ENCODE measurements around the gene KRT76. TPM values are rescaled to one million over a fixed set of nuclear protein-coding genes. Genes with fewer than 3 reads are reported as not detected.
"Not testable (repeated sequence)": the region's sequence is repeated elsewhere in the genome, so short reads cannot be mapped to it uniquely, and the experiment has no call there.

Gene KRT76
- total RNA-seq, 1 donor from 2014 or later, result not detected

GRCh38 chr12:52798003-52798670 is 21.0 kb upstream of the KRT76 start:
- no peak overlapping the region for H3K4me3 ChIP-seq (ENCODE audit: low read depth, low read length)
- no peaks in the 10 kb centered on the region for H3K36me3 ChIP-seq (ENCODE audit: control insufficient read depth, insufficient read depth, low read length)
- DNase-seq (ENCODE audit: low read depth) (peak; percentile 61), FAIRE-seq (no peak)
- H3K27me3 ChIP-seq (ENCODE audit: control insufficient read depth, insufficient read depth, low read length), result no peaks in the 10 kb centered on the region
- TF ChIP-seq CTCF (IDR thresholded peaks at IDR 0.05; ENCODE audit: insufficient read depth, low read length, severe bottlenecking), result no peak

- Histone ChIP-seq H3K36me3 (ENCODE audit: control insufficient read depth, insufficient read depth, low read length) (no peaks in the 10 kb centered on the region), H3K4me3 (ENCODE audit: low read depth, low read length) (no peak overlapping the region), H3K27me3 (ENCODE audit: control insufficient read depth, insufficient read depth, low read length) (peaks cover 1% of the 10 kb centered on the region)
- FAIRE-seq, result no peak
- DNase-seq (ENCODE audit: low read depth), result no peak
- no peak for TF ChIP-seq CTCF (IDR thresholded peaks at IDR 0.05; ENCODE audit: insufficient read depth, low read length, severe bottlenecking)
Observed at GRCh38 chr12:52797529-52797894, 20.4 kb upstream of the KRT76 start.

GRCh38 chr12:52796839-52797528 is 19.8 kb upstream of the KRT76 start:
- H3K36me3 ChIP-seq (ENCODE audit: control insufficient read depth, insufficient read depth, low read length), result no peaks in the 10 kb centered on the region
- no peak overlapping the region for H3K4me3 ChIP-seq (ENCODE audit: low read depth, low read length)
- no peak for DNase-seq (ENCODE audit: low read depth)
- peaks cover 1% of the 10 kb centered on the region for H3K27me3 ChIP-seq (ENCODE audit: control insufficient read depth, insufficient read depth, low read length)
- FAIRE-seq, result no peak
- no peak for TF ChIP-seq CTCF (IDR thresholded peaks at IDR 0.05; ENCODE audit: insufficient read depth, low read length, severe bottlenecking)

GRCh38 chr12:52796429-52796794 is 19.3 kb upstream of the KRT76 start:
- no peak for TF ChIP-seq CTCF (IDR thresholded peaks at IDR 0.05; ENCODE audit: insufficient read depth, low read length, severe bottlenecking)
- no peak overlapping the region for H3K4me3 ChIP-seq (ENCODE audit: low read depth, low read length)
- H3K27me3 ChIP-seq (ENCODE audit: control insufficient read depth, insufficient read depth, low read length), result peaks cover 1% of the 10 kb centered on the region
- H3K36me3 ChIP-seq (ENCODE audit: control insufficient read depth, insufficient read depth, low read length), result no peaks in the 10 kb centered on the region
- FAIRE-seq (no peak), DNase-seq (ENCODE audit: low read depth) (no peak)

GRCh38 chr12:52795694-52796428 is 18.7 kb upstream of the KRT76 start, which contains the start of gene KRT3:
TSS of gene KRT3 (minus strand) at chr12:52796117. CDS start at chr12:52796042, 75 bp downstream.
- FAIRE-seq (no peak), DNase-seq (ENCODE audit: low read depth) (no peak)
- no peaks in the 10 kb centered on the region for H3K36me3 ChIP-seq (ENCODE audit: control insufficient read depth, insufficient read depth, low read length)
- peaks cover 3% of the 10 kb centered on the region for H3K27me3 ChIP-seq (ENCODE audit: control insufficient read depth, insufficient read depth, low read length)
- no peak within 1 kb of the TSS for H3K4me3 ChIP-seq (ENCODE audit: low read depth, low read length)
- TF ChIP-seq CTCF (IDR thresholded peaks at IDR 0.05; ENCODE audit: insufficient read depth, low read length, severe bottlenecking), result no peak

- H3K27me3 ChIP-seq (ENCODE audit: control insufficient read depth, insufficient read depth, low read length); H3K36me3 ChIP-seq (ENCODE audit: control insufficient read depth, insufficient read depth, low read length); FAIRE-seq; DNase-seq (ENCODE audit: low read depth); H3K4me3 ChIP-seq (ENCODE audit: low read depth, low read length): not testable (repeated sequence)
Observed at GRCh38 chr12:52795332-52795674, 18.2 kb upstream of the KRT76 start.

All from bronchial epithelial cell (primary cell).